A549 (cell line): ENCODE measurements around the gene RXRA. TPM values are rescaled to one million over a fixed set of nuclear protein-coding genes. Genes with fewer than 3 reads are reported as not detected.
A peak's percentile ranks its signal among the peaks of the same experiment; 100 is the strongest.

Experiments used
- ATAC-seq, 2 experiments: fragments of 200-7000 bp in 1 of 2; fragments of >200 bp in 1 of 2; cut with Nextera tagmentation in 1 of 2; cut with Tn5 transposase in 1 of 2; 3 replicates each; pipeline versions ENCODE4 v1.8.0 to v1.9.1; 2018 to 2020; ENCODE audit warnings: mild to moderate bottlenecking in 1 of 2, moderate library complexity in 1 of 2
- CTCF ChIA-PET: fragments of 300-600 bp; sonication (Branson Sonifier 250); formaldehyde crosslinking; extraction: SDS; loops from one replicate; lab custom pipeline; 2021; ENCODE audit warnings: antibody characterized with exemption, inconsistent platforms; lab: Yijun Ruan, JAX
- POLR2A ChIA-PET: fragments of 350-600 bp; formaldehyde crosslinking; extraction: SDS; loops from one replicate; lab custom pipeline; 2021; ENCODE audit warnings: antibody characterized with exemption, inconsistent platforms; lab: Yijun Ruan, JAX
- DNase-seq, 2 experiments: peaks; one replicate each; pipeline versions ENCODE4 v3.0.0 to v3.0.0-alpha.2; 2011 to 2016; ENCODE audit warnings: low read depth in 1 of 2, low spot score in 1 of 2
- FAIRE-seq: peaks from 2 replicates; lab custom pipeline; 2011; peaks lifted over from hg19 to GRCh38; lab: Jason Lieb, UNC
- H3K27ac ChIP-seq, 2 experiments: fragments of >200 bp; sonication (Bioruptor Twin); formaldehyde crosslinking; 3 replicates each; pipeline ENCODE4 v1.5.1; 2016 to 2017
- H3K4me1 ChIP-seq: fragments of >200 bp; sonication (Bioruptor Twin); formaldehyde crosslinking; 3 replicates; pipeline ENCODE4 v1.6.1; 2016
- H3K4me2 ChIP-seq: fragments of >200 bp; sonication (Bioruptor Twin); formaldehyde crosslinking; 3 replicates; pipeline ENCODE4 v1.6.1; 2016
- H3K4me3 ChIP-seq: fragments of >200 bp; sonication (Bioruptor Twin); formaldehyde crosslinking; 3 replicates; pipeline ENCODE4 v1.5.1; 2016
- H3K9me3 ChIP-seq: fragments of >200 bp; sonication (Bioruptor Twin); formaldehyde crosslinking; 3 replicates; pipeline ENCODE4 v1.6.1; 2016
- BHLHE40 ChIP-seq: IDR thresholded peaks from 2 replicates; pipeline ENCODE4 v1.6.1; 2012; ENCODE audit warnings: low read depth, low read length, inconsistent platforms
- CBX8 ChIP-seq: fragments of 200-600 bp; sonication (generic); IDR thresholded peaks from 2 replicates; pipeline ENCODE4 v1.6.1; 2016
- EHF ChIP-seq: fragments of 250-450 bp; sonication (Bioruptor Pico); IDR thresholded peaks from 2 replicates; pipeline ENCODE4 v1.5.0; 2020; ENCODE audit warnings: mild to moderate bottlenecking
- FOSB ChIP-seq: fragments of 250-450 bp; sonication (Bioruptor Pico); IDR thresholded peaks from 2 replicates; pipeline ENCODE4 v1.5.0; 2020; ENCODE audit warnings: mild to moderate bottlenecking, moderate library complexity
- JUN ChIP-seq, 2 experiments: fragments of >200 bp; sonication (Bioruptor Twin); formaldehyde crosslinking; IDR thresholded peaks; 2 replicates in 1 of 2; 3 replicates in 1 of 2; pipeline ENCODE4 v1.6.1; 2016 to 2017
- MAFK ChIP-seq: fragments of 450-650 bp; IDR thresholded peaks from 2 replicates; pipeline ENCODE4 v1.6.1; 2014; ENCODE audit not compliant: partially characterized antibody
- MAZ ChIP-seq: fragments of 150-350 bp; IDR thresholded peaks from 2 replicates; pipeline ENCODE4 v1.6.1; 2014; ENCODE audit warnings: antibody characterized with exemption, low read depth, low read length, borderline replicate concordance
- MYC ChIP-seq: IDR thresholded peaks from 2 replicates; pipeline ENCODE4 v1.6.1; 2012; ENCODE audit warnings: mild to moderate bottlenecking, inconsistent platforms, low read length, improper control_type of control experiment, borderline replicate concordance
- NR3C1 ChIP-seq: fragments of >200 bp; sonication (Bioruptor Twin); formaldehyde crosslinking; IDR thresholded peaks from 3 replicates; pipeline ENCODE4 v1.6.1; 2017
- PHF8 ChIP-seq: fragments of 200-600 bp; sonication (generic); IDR thresholded peaks from 2 replicates; pipeline ENCODE4 v1.6.1; 2016; ENCODE audit warnings: low read depth, mild to moderate bottlenecking, antibody characterized with exemption, moderate library complexity, borderline replicate concordance
- POLR2AphosphoS2 ChIP-seq: conservative IDR thresholded peaks from 2 replicates; pipeline ENCODE4 v1.6.1; 2012; ENCODE audit warnings: low read length, improper control_type of control experiment, inconsistent platforms
- RARB ChIP-seq: fragments of 250-450 bp; sonication (Bioruptor Pico); IDR thresholded peaks from 2 replicates; pipeline ENCODE4 v1.8.0; 2021; ENCODE audit warnings: mild to moderate bottlenecking, moderate library complexity
- RCOR1 ChIP-seq: fragments of 150-350 bp; IDR thresholded peaks from 2 replicates; pipeline ENCODE4 v1.6.1; 2014; ENCODE audit warnings: antibody characterized with exemption, low read length, low read depth
- SREBF2 ChIP-seq: fragments of 450-650 bp; IDR thresholded peaks from 2 replicates; pipeline ENCODE4 v1.6.1; 2014; ENCODE audit warnings: mild to moderate bottlenecking, moderate library complexity
- TP53 ChIP-seq: fragments of 250-450 bp; sonication (Bioruptor Pico); IDR thresholded peaks from 2 replicates; pipeline ENCODE4 v1.5.0; 2021; ENCODE audit warnings: mild to moderate bottlenecking, moderate library complexity
- ZC3H11A ChIP-seq: fragments of 450-650 bp; IDR thresholded peaks from 2 replicates; pipeline ENCODE4 v1.6.1; 2014; ENCODE audit warnings: antibody characterized with exemption, mild to moderate bottlenecking
- ZNF302 ChIP-seq: fragments of 250-450 bp; sonication (Bioruptor Pico); IDR thresholded peaks from 2 replicates; pipeline ENCODE4 v1.9.0; 2021; ENCODE audit warnings: inconsistent platforms, mild to moderate bottlenecking, moderate library complexity
- ZSCAN20 ChIP-seq: fragments of 250-450 bp; sonication (Bioruptor Pico); IDR thresholded peaks from 2 replicates; pipeline ENCODE4 v1.8.0; 2022; ENCODE audit warnings: mild to moderate bottlenecking, moderate library complexity
- WGBS: methylation state at CpG from one replicate; pipeline ENCODE4 v1.1.6; 2017; ENCODE audit errors: missing lambda C conversion rate; 5-methylcytosine and 5-hydroxymethylcytosine counted together
- polyA plus RNA-seq, 4 experiments: library from polyadenylated mRNA; depleted of rRNA in 3 of 4; stranded (reverse); fragments of >200 nt; fragmentation: RNase III in 1 of 4; extraction: RNeasy Plus Mini Kit Qiagen cat#74134 plus additional on column Dnase treatment in 1 of 4; gene quantifications; 2 replicates in 3 of 4; 3 replicates in 1 of 4; pipeline ENCODE4 v1.2.3, GENCODE V29; 2011 to 2017
- TF ChIP-seq, protein P1 (sequence below): fragments of >200 bp; sonication (Bioruptor Twin); formaldehyde crosslinking; IDR thresholded peaks from 3 replicates; pipeline ENCODE4 v1.5.1; 2016
- TF ChIP-seq, protein P2 (sequence below): fragments of 250-450 bp; sonication (Bioruptor Pico); IDR thresholded peaks from 2 replicates; pipeline ENCODE4 v1.5.0; 2021; ENCODE audit warnings: mild to moderate bottlenecking, moderate library complexity, borderline replicate concordance
- TF ChIP-seq, protein P3 (sequence below): IDR thresholded peaks from 2 replicates; pipeline ENCODE4 v1.6.1; 2012; ENCODE audit warnings: low read depth, borderline replicate concordance
- TF ChIP-seq, protein P4 (sequence below): fragments of >200 bp; sonication (Bioruptor Twin); formaldehyde crosslinking; IDR thresholded peaks from 2 replicates; pipeline ENCODE4 v1.6.1; 2016
- TF ChIP-seq, protein P5 (sequence below): IDR thresholded peaks from 2 replicates; pipeline ENCODE4 v1.6.1; 2012

RXRA gene
- polyA plus RNA-seq, 2 of the 4 experiments (the other 2 are of a cell fraction): 6.6 to 23.9 TPM

DNA sequence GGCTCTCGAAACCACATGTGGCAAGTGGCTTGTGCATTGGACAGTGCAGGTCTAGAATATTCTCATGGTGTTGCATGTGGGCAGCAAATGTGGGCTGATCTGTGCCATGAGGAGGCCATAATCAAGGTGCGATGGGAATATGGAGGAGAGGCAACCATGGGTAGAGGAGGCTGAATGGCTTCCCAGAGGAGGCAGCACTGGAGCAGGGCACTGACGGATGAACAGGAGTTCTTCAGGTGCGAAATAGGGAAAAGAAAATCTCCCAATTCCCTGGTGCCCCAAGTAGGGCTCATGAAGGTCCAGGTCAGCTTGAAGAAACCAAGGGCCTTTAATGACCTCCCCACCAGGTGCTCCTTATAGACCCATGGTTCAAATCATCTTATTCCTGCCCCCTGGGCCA is 126.5 kb downstream of the RXRA start:
- CTCF ChIA-PET: interaction anchor here (1.3 to 2.8 kb wide), 5 partner anchors 10 to 238 kb away, joined by 3 to 16 read pairs (median 4); no protein-coding TSS in a partner anchor
- 85% methylated on average over 4 of the region's 4 CpGs for WGBS

DNA sequence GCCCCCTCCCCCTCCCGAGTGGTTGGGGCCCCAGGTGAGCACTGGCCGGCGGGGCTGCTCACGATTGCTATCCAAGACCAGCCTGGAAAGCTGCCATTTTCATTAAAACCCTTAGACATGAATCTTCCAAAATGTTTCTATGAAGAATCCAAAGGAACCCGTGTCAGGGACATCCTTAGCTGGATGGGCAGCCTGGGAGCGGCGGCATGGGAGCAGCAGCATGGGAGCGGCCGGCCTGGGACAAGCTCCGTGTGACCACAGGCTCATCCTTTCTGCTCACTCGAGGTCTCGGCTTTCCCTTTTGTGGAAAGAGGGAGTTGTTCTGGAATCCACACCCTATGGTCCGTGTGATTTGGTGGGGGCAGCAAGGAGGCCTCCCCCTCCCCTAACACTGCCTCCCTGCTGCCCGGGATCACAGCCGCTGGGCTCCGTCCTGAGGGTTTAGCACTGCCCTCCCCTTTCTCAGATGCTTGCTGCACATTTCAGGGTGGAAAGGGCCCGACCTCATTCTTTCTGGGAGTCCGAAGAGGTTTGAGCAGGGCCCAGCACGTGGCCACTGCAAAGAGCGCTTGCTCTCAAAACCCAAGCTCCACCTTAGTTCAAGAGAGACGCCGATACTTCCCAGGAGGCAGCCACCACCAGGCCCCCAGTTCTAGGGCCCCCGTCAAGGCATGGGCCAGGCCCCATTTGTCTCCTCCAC is 127.7 kb downstream of the RXRA start:
- CTCF ChIA-PET: interaction anchor here (1.2 to 2.8 kb wide), 8 partner anchors 11 to 284 kb away, joined by 3 to 16 read pairs (median 4); no protein-coding TSS in a partner anchor
- FAIRE-seq: no peak

More for the DNA sequence above, 126.5 kb downstream of the RXRA start:
- Histone ChIP-seq H3K4me3 (no peak overlapping the region), H3K27ac (peak overlapping the region in 1 of 2 experiments; percentile 92; a peak in 1 of 6 replicates), H3K9me3 (peaks cover 17% of the 10 kb centered on the region), H3K4me1 (peaks cover 40% of the 10 kb centered on the region), H3K4me2 (no peak overlapping the region)
- ATAC-seq (no peak), FAIRE-seq (no peak), DNase-seq (no peak)
- POLR2A ChIA-PET: no interaction called here
- TF ChIP-seq MAFK (no peak), ZNF302 (CRISPR knock-in tag) (no peak), FOSB (no peak), ZC3H11A (no peak), JUN (IDR thresholded peaks at IDR 0.05) (no peak), BHLHE40 (no peak), RCOR1 (no peak)
- TF ChIP-seq, protein P1, sequence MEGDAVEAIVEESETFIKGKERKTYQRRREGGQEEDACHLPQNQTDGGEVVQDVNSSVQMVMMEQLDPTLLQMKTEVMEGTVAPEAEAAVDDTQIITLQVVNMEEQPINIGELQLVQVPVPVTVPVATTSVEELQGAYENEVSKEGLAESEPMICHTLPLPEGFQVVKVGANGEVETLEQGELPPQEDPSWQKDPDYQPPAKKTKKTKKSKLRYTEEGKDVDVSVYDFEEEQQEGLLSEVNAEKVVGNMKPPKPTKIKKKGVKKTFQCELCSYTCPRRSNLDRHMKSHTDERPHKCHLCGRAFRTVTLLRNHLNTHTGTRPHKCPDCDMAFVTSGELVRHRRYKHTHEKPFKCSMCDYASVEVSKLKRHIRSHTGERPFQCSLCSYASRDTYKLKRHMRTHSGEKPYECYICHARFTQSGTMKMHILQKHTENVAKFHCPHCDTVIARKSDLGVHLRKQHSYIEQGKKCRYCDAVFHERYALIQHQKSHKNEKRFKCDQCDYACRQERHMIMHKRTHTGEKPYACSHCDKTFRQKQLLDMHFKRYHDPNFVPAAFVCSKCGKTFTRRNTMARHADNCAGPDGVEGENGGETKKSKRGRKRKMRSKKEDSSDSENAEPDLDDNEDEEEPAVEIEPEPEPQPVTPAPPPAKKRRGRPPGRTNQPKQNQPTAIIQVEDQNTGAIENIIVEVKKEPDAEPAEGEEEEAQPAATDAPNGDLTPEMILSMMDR: no peak
- TF ChIP-seq, protein P2, sequence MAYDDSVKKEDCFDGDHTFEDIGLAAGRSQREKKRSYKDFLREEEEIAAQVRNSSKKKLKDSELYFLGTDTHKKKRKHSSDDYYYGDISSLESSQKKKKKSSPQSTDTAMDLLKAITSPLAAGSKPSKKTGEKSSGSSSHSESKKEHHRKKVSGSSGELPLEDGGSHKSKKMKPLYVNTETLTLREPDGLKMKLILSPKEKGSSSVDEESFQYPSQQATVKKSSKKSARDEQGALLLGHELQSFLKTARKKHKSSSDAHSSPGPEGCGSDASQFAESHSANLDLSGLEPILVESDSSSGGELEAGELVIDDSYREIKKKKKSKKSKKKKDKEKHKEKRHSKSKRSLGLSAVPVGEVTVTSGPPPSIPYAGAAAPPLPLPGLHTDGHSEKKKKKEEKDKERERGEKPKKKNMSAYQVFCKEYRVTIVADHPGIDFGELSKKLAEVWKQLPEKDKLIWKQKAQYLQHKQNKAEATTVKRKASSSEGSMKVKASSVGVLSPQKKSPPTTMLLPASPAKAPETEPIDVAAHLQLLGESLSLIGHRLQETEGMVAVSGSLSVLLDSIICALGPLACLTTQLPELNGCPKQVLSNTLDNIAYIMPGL (CRISPR knock-in tag): no peak

More for the DNA sequence above, 127.7 kb downstream of the RXRA start:
- ATAC-seq: no peak
- no peak for TF ChIP-seq CBX8
- no peak for TF ChIP-seq NR3C1
- no peak for TF ChIP-seq MAZ
- no peak for TF ChIP-seq RARB
- no peak for TF ChIP-seq TP53 (CRISPR knock-in tag)
- TF ChIP-seq BHLHE40: no peak
- TF ChIP-seq, protein P3, sequence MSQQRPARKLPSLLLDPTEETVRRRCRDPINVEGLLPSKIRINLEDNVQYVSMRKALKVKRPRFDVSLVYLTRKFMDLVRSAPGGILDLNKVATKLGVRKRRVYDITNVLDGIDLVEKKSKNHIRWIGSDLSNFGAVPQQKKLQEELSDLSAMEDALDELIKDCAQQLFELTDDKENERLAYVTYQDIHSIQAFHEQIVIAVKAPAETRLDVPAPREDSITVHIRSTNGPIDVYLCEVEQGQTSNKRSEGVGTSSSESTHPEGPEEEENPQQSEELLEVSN: no peak
- no peak for TF ChIP-seq ZSCAN20 (CRISPR knock-in tag)
- no peak for TF ChIP-seq POLR2AphosphoS2
- TF ChIP-seq, protein P4, sequence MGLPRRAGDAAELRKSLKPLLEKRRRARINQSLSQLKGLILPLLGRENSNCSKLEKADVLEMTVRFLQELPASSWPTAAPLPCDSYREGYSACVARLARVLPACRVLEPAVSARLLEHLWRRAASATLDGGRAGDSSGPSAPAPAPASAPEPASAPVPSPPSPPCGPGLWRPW: no peak
- no peak for TF ChIP-seq MYC
- no peak for TF ChIP-seq ZNF302 (CRISPR knock-in tag)
- no peak for TF ChIP-seq PHF8
- TF ChIP-seq JUN (IDR thresholded peaks at IDR 0.05): no peak
- TF ChIP-seq, protein P5, sequence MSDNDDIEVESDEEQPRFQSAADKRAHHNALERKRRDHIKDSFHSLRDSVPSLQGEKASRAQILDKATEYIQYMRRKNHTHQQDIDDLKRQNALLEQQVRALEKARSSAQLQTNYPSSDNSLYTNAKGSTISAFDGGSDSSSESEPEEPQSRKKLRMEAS: no peak
- no peak for TF ChIP-seq EHF (CRISPR knock-in tag)
- no peak for TF ChIP-seq SREBF2
- TF ChIP-seq, all 56 proteins: peak for 0
- H3K4me3 ChIP-seq: no peak overlapping the region
- no peak for DNase-seq
- POLR2A ChIA-PET: no interaction called here
- H3K4me1 ChIP-seq: peaks cover 49% of the 10 kb centered on the region
- H3K4me2 ChIP-seq: no peak overlapping the region
- peak overlapping the region; percentile 25 to 92; a peak in 4 of 6 replicates for H3K27ac ChIP-seq
- H3K9me3 ChIP-seq: peaks cover 5% of the 10 kb centered on the region
- WGBS: 84% methylated on average over 14 of the region's 23 CpGs
